ENCODE results near the gene AGPAT3.

Gene AGPAT3

GRCh38 chr21:43979654-43980053, 114.6 kb downstream of the AGPAT3 start:
- DNase-seq (ENCODE audit: low spot score): no peak

DNA sequence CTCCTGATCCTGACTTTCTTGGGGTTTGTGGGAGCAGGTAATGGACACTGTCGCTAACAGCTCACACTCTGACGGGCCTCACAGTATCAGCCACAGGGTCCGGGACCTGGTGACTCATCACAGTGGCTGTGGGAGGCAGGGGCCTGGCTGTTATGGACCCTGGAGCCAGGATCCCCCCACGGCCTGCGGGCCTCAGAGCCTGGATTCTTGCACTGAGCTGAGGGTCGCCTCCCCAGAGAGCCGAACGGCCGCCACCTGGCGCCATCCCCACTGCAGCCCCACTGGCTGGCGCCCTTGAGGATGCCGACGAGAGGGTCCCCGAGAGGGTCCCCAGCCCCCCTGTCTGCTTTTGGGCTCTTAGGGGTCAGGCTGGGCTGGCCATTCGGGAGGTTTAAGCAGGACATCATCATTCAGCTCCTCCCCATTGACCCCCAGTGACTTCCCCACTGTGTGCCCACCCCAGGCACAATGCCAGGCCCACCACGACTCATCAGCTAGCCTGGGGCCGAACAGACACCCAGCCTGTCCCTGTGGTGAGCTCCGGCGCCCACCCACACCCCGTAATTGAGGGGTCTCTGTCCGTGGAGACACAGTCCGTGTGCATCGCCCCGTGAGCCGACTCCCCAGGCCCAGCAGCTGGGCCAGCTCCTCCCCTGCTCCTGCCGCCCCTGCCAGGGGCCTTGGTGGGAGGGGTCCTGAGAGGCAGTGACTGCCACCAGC, 116.3 kb downstream of the AGPAT3 start:
- no peak for DNase-seq (ENCODE audit: low spot score)

DNA sequence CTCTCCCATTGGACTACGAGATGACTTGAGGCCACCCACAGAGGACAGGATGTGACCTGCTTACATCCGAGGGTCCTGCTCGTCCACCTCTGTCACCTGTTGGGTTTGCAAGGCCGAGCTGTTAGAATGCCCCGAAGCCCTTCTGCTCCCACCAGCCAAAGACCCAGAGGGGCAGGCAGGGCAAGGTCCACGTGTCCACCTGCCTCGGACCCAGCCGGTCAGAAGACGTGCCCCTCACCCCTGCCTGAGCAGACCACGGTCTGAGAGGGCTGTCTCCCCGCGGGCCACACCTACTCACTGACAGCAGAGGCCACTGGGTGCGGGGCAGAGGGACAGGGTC, 116.8 kb downstream of the AGPAT3 start:
- no peak for DNase-seq (ENCODE audit: low spot score)

GRCh38 chr21:43982489-43983078, 117.6 kb downstream of the AGPAT3 start:
- DNase-seq (ENCODE audit: low spot score): no peak

DNA sequence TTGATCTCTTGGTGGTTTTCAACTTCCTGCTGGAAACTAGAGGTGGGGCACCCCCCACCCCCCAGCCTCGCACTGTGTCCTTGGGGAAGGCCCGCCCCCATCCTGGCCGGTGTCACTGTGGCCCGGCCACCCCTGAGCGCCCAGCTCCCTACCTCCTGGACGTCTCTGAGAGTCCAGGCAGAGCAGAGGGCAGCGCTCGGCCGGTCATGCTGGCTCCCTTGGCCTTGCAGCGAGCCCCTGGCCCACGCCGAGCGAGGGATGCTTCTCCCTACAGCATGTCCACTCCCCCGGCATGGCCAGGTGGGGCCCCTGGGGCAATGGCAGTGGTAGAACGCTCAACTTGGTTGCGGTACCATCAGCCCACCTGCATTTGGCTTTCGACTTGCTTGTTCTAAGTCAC, 118.4 kb downstream of the AGPAT3 start:
- DNase-seq (ENCODE audit: low spot score): no peak

- DNase-seq (ENCODE audit: low spot score): no peak
Measured at GRCh38 chr21:43983860-43984420, 118.9 kb downstream of the AGPAT3 start.

DNA sequence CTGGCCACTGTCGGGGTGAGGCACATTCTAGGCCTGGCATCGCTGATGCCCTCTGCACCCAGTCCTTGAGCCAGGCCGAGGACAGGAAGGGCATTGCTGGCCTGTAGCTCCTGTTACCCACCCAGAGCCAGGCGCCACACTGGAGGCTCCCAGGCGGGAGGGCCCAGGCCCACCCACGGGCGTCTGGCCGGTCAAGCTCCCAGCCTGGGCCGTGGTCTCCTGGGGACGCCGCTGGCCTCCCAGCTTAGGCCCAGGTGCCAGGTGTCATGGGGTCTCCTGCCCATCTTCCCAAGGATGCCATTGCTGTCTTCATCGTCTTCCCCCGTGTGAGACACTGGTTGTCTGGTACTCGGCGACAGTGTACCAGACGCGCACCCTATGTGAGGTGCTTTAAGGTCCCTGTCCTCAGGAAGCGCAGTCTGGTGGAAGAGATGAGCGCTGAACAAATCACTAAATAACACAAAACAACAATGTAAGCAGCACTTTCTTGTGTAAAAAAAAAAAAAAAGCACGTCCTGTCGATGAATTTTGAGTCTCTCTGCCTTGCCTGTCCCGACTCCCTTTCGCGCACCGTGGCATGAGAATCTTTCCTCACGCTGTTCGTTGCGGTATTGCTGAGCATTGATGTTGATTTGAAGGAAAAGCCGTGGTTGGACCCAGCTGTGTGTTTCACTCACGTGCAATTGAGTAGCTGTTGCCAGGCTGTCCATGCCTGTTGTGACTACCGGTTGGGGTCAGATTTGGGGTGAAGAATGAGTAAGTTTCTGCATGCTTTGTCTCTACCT, 120.1 kb downstream of the AGPAT3 start:
- no peak for DNase-seq (ENCODE audit: low spot score)

GRCh38 chr21:43985690-43986251, 120.7 kb downstream of the AGPAT3 start:
- no peak for DNase-seq (ENCODE audit: low spot score)

DNA sequence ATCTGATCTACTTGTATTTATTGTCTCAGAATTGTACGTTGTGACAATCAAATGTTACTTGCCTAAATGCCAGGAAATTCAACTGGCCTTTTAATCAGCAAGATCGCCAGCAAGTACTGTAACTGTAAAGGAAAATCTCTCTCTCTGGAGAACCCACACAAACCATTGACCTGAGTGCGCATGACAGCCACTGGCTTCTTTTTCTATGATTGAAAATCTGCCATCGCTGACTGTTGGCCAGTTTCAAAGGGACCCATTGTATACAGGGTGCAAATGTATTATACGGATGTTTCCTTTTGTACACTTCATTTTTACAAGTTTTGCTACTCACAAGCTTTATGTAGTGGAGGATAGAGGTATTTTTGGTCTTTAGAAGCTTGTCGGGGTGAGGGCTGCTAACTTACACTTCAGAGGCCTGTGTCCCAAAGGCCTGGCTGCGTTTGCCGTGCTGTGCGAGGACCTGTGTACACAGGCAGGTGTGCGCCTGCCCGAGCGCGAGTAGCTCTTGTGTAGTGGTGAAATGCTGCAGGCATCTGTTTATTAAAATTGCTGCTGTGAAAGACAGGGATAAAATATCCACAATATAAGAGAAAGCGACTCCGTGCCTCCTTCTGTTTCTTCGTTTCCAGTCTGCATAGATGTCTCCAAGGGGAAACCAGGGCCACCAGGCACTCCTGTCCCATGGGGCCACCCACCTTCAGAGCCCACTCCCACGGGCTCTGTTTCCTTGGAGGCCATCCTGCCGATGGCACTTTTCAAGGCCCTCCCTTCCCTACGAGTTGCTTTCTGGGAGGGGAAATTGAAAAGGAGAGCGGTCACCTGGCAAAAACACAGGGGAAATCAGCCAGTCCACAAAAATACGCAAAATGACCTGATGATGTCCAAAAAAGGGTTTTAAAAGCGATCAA, 121.8 kb downstream of the AGPAT3 start:
- DNase-seq (ENCODE audit: low spot score): no peak

DNA sequence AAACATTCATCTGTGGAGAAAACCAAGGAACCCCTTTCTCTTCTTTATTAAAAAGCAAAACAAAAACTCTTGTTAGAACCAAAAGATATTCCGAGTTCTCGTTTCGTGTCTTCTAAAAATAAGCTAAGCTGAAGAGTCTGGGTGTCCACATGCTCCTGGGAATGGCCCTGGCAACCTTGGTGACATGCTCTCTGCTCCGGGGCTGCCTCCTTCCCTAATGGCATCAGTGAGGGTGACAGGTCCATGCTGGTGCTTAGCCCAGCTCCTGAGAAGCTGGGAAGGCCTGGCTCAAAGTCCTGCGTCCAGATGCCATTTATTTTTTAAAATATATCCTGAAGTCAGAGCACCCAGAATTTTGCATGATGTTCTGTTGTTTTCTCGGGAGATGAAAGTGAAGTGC, 122.5 kb downstream of the AGPAT3 start:
- DNase-seq (ENCODE audit: low spot score): no peak

- DNase-seq (ENCODE audit: low spot score): no peak
Measured at GRCh38 chr21:43988016-43988415, 123.0 kb downstream of the AGPAT3 start.

DNA sequence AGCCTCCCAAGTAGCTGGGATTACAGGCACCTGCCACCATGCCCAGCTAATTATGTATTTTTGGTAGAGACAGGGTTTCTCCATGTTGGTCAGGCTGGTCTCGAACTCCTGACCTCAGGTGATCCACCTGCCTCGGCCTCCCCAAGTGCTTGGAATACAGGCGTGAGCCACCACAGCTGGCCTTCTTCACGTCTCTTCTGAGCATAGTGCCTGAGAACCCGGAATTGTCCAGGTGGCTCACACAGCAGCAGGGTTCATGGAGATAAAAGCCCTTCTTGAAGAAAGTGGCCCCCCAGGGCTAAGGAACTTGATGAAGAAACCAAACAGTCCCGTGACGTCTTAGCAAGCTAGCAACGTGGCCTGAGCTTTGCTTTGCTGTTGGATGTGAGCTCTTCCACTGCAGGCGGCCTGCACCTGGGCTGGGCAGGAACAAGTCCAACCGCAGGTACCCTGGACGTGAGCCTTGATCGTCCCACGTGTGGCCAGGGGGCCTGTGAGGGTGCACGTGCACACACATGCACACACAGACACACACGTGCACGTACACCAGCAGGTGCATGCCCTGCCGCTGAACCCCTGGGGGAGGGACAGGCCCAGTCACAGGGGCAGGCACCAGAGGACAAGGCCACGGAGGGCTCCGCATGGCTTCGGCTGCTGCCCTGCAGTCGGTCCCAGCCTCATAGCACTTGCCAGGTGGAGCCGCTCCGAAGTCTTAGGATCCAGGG, 123.6 kb downstream of the AGPAT3 start:
- no peak for DNase-seq (ENCODE audit: low spot score)

GRCh38 chr21:43989401-43989800, 124.4 kb downstream of the AGPAT3 start:
- DNase-seq (ENCODE audit: low spot score): no peak

GRCh38 chr21:43991447-43991991, 126.5 kb downstream of the AGPAT3 start:
- DNase-seq (ENCODE audit: low spot score): no peak

GRCh38 chr21:43992121-43992520, 127.1 kb downstream of the AGPAT3 start:
- no peak for DNase-seq (ENCODE audit: low spot score)

GRCh38 chr21:43993420-43993934, 128.5 kb downstream of the AGPAT3 start:
- DNase-seq (ENCODE audit: low spot score): no peak

DNA sequence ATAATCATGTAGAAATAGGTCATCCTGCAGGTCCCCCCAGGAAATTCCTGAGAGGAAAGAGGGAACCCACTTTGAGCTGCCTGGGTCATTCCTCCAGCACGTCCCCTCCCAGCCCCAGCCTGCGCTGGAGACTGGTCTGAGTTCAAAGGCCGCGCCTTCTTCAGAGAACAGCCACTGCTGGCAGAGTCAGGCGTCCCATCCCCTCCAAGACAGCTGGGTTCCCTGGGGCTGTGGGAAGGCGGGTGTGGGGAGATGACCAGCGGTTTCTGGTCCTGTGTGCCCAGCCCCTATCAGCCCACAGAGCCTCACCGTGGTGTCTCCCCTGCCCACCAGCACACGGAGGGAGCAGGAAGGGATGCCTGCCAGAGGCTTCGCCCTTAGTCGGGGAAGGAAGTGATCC, 129.1 kb downstream of the AGPAT3 start:
- DNase-seq (ENCODE audit: low spot score): no peak

DNA sequence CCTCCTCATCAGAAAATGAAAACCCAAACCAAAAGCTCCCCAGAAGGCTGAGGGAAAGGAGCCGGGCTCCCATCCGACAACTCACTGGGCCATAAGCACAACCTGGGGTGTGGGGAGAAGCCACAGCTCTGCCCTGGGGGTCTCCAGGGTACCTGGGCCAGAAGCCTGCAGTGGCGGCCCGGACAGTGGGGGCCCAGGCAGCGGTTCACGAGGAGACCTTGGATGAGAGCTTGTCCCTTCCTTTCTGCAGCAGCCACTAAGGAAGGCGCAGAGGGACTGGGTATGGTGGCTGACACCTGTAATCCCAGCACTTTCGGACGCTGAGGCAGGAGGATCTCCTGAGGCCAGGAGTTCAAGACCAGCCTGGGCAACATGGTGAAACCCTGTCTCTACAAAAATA, 129.6 kb downstream of the AGPAT3 start:
- no peak for DNase-seq (ENCODE audit: low spot score)

GRCh38 chr21:43995521-43996105, 130.6 kb downstream of the AGPAT3 start:
- no peak for DNase-seq (ENCODE audit: low spot score)
